OCI-LY1 (cell line): ENCODE data around the gene OR5A1.

Experiments used
- H2AFZ ChIP-seq: fragments of 200-600 bp; sonication (generic), shearing (Covaris generic); 2 replicates; pipeline ENCODE4 v1.6.0; 2014; ENCODE audit warnings: antibody characterized with exemption, mild to moderate bottlenecking, low read length
- H3F3A ChIP-seq: fragments of 200-600 bp; sonication (generic), shearing (Covaris generic); 2 replicates; pipeline ENCODE4 v1.6.0; 2014; ENCODE audit warnings: mild to moderate bottlenecking, antibody characterized with exemption, low read length, moderate library complexity; ENCODE audit not compliant: insufficient read depth
- H3K27ac ChIP-seq: fragments of 200-600 bp; sonication (generic); 2 replicates; pipeline ENCODE4 v1.5.1; 2014; ENCODE audit warnings: low read length, mixed run types, mild to moderate bottlenecking, low read depth; ENCODE audit not compliant: poor library complexity, severe bottlenecking
- H3K27me3 ChIP-seq: fragments of 200-600 bp; sonication (generic); 2 replicates; pipeline ENCODE4 v1.6.0; 2014; ENCODE audit warnings: antibody characterized with exemption, mild to moderate bottlenecking, low read length, moderate library complexity; ENCODE audit not compliant: insufficient read depth
- H3K36me3 ChIP-seq: fragments of 200-600 bp; sonication (generic); 2 replicates; pipeline ENCODE4 v1.6.1; 2014; ENCODE audit warnings: mild to moderate bottlenecking, antibody characterized with exemption, low read length, moderate library complexity, mixed read lengths; ENCODE audit not compliant: insufficient read depth
- H3K4me1 ChIP-seq: fragments of 200-600 bp; sonication (generic); 2 replicates; pipeline ENCODE4 v1.5.1; 2014; ENCODE audit warnings: mild to moderate bottlenecking, low read length, moderate library complexity; ENCODE audit not compliant: insufficient read depth, severe bottlenecking
- H3K4me2 ChIP-seq: fragments of 200-600 bp; sonication (generic), shearing (Covaris generic); 2 replicates; pipeline ENCODE4 v1.6.1; 2014; ENCODE audit warnings: low read length
- H3K4me3 ChIP-seq: fragments of 200-600 bp; sonication (generic); 2 replicates; pipeline ENCODE4 v1.5.1; 2014; ENCODE audit warnings: low read length, low read depth, mild to moderate bottlenecking, mixed read lengths; ENCODE audit not compliant: poor library complexity, severe bottlenecking
- H3K79me2 ChIP-seq: fragments of 200-600 bp; shearing (Covaris generic); 2 replicates; pipeline ENCODE4 v1.6.1; 2016; ENCODE audit warnings: mixed run types, low read length, mixed read lengths; ENCODE audit not compliant: insufficient read depth
- H3K9ac ChIP-seq: fragments of 200-600 bp; sonication (generic), shearing (Covaris generic); 2 replicates; pipeline ENCODE4 v1.6.1; 2014; ENCODE audit warnings: mild to moderate bottlenecking, low read length, mixed read lengths
- H3K9me2 ChIP-seq: fragments of 200-600 bp; sonication (generic), shearing (Covaris generic); 2 replicates; pipeline ENCODE4 v1.6.1; 2014; ENCODE audit warnings: low read depth, mild to moderate bottlenecking, low read length, mixed read lengths
- H3K9me3 ChIP-seq: fragments of 200-600 bp; shearing (Covaris generic); 2 replicates; pipeline ENCODE4 v1.6.1; 2014; ENCODE audit warnings: low read length, mixed read lengths
- H4K20me1 ChIP-seq: fragments of 200-600 bp; sonication (generic), shearing (Covaris generic); 2 replicates; pipeline ENCODE4 v1.6.0; 2016; ENCODE audit warnings: mild to moderate bottlenecking, low read length; ENCODE audit not compliant: insufficient read depth
- EZH2 ChIP-seq: fragments of 200-600 bp; sonication (generic), shearing (Covaris generic); IDR thresholded peaks from 2 replicates; pipeline ENCODE4 v1.8.0; 2017; ENCODE audit warnings: borderline replicate concordance, mixed run types, mild to moderate bottlenecking, antibody characterized with exemption, low read length, moderate library complexity, mixed read lengths
- TF ChIP-seq, protein P1 (sequence below): fragments of 200-600 bp; sonication (generic), shearing (Covaris generic); IDR thresholded peaks from 2 replicates; pipeline ENCODE4 v1.5.1; 2017; ENCODE audit warnings: mild to moderate bottlenecking, antibody characterized with exemption, low read length, moderate library complexity, mixed read lengths

Gene OR5A1

DNA sequence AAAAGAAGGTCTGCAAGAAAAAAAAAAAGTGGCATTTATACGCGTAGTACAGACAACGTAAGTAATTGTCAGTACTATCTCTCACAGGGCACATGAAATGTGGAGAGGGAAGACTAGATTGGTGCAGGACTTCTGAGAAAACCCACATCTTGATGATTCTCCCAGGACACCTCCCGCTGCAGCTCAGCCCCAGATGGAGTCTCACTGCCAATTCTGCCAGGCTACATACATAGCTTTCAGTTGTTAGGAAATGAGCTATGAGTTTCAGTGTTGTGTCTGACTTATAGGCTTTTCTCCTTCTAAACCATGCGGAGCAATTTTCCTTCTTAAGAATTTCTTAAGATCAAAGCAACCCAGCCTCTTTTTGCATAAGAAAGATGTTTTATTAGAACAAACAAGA, 19.7 kb upstream of the OR5A1 start:
- Histone ChIP-seq H3K9me2 (no peaks in the 10 kb centered on the region), H3K4me1 (no peaks in the 10 kb centered on the region), H3F3A (no peaks in the 10 kb centered on the region), H3K4me2 (no peak overlapping the region), H3K36me3 (no peaks in the 10 kb centered on the region), H3K27ac (no peak overlapping the region), H3K79me2 (no peaks in the 10 kb centered on the region), H3K4me3 (no peak overlapping the region), H3K9ac (no peak overlapping the region), H4K20me1 (no peaks in the 10 kb centered on the region), H3K9me3 (no peaks in the 10 kb centered on the region), H2AFZ (no peak overlapping the region), H3K27me3 (no peaks in the 10 kb centered on the region)
- TF ChIP-seq, protein P1, sequence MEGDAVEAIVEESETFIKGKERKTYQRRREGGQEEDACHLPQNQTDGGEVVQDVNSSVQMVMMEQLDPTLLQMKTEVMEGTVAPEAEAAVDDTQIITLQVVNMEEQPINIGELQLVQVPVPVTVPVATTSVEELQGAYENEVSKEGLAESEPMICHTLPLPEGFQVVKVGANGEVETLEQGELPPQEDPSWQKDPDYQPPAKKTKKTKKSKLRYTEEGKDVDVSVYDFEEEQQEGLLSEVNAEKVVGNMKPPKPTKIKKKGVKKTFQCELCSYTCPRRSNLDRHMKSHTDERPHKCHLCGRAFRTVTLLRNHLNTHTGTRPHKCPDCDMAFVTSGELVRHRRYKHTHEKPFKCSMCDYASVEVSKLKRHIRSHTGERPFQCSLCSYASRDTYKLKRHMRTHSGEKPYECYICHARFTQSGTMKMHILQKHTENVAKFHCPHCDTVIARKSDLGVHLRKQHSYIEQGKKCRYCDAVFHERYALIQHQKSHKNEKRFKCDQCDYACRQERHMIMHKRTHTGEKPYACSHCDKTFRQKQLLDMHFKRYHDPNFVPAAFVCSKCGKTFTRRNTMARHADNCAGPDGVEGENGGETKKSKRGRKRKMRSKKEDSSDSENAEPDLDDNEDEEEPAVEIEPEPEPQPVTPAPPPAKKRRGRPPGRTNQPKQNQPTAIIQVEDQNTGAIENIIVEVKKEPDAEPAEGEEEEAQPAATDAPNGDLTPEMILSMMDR: no peak
- TF ChIP-seq EZH2: no peak

DNA sequence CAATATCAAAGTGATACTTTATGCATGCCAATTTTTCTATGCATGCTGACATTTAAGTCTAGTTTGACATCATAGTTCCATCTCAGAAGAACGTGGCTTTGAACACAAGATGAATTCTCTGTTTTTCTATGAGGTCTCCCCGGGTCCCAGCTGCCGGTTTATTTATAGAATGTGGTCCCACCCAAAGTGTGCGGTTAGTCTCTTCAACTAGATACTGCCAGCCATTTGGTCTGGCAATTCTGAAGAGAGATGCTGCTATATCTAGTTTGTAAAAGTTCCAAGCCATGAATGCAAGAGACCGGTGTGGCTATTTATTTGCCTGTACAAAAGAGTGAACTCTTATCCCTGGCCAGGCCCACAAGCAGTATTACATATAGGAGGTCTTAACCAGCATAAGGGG, 19.2 kb upstream of the OR5A1 start:
- Histone ChIP-seq H3K4me3 (no peak overlapping the region), H3K79me2 (no peaks in the 10 kb centered on the region), H3K4me2 (no peak overlapping the region), H3K9me2 (no peaks in the 10 kb centered on the region), H2AFZ (no peak overlapping the region), H4K20me1 (no peaks in the 10 kb centered on the region), H3F3A (no peaks in the 10 kb centered on the region), H3K36me3 (no peaks in the 10 kb centered on the region), H3K27me3 (no peaks in the 10 kb centered on the region), H3K4me1 (no peaks in the 10 kb centered on the region), H3K27ac (no peak overlapping the region), H3K9ac (no peak overlapping the region), H3K9me3 (no peaks in the 10 kb centered on the region)
- TF ChIP-seq, protein P1: no peak
- TF ChIP-seq EZH2: no peak

DNA sequence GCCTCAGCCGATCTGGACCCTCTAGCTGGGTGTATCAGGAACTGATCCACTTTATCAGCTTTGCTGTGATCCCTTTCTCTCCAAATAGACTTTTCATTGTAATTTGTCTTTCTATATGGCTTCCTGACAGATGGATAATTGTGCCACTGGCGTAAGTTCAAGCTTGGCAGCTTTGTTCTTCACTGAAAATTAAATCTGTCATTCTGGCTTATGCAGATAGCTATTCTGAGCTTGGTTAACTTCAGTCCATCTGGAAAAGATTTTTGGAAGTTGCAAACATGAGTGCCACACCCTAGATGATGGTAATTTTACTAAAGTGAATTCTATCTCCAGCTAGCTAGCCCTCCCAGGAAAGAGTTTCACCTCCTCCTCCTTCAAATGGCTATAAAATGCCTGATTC, 18.1 kb upstream of the OR5A1 start:
- TF ChIP-seq, protein P1: no peak
- no peak for TF ChIP-seq EZH2
- H3K9me3 ChIP-seq: no peaks in the 10 kb centered on the region
- no peaks in the 10 kb centered on the region for H3K9me2 ChIP-seq
- H3K4me3 ChIP-seq: no peak overlapping the region
- no peak overlapping the region for H3K27ac ChIP-seq
- H4K20me1 ChIP-seq: no peaks in the 10 kb centered on the region
- no peak overlapping the region for H3K9ac ChIP-seq
- no peak overlapping the region for H2AFZ ChIP-seq
- H3K4me1 ChIP-seq: no peaks in the 10 kb centered on the region
- H3K27me3 ChIP-seq: no peaks in the 10 kb centered on the region
- no peaks in the 10 kb centered on the region for H3K36me3 ChIP-seq
- no peaks in the 10 kb centered on the region for H3F3A ChIP-seq
- no peaks in the 10 kb centered on the region for H3K79me2 ChIP-seq
- no peak overlapping the region for H3K4me2 ChIP-seq
